HCEC 1CT (cell line): ENCODE results near the gene ULBP2.
"Not testable (repeated sequence)": the region's sequence is repeated elsewhere in the genome, so short reads cannot be mapped to it uniquely, and the experiment has no call there.

ENCODE experiments used
- DNase-seq: peaks from one replicate; pipeline ENCODE4 v3.0.0-alpha.2; 2017

ULBP2 gene

GRCh38 chr6:149951626-149952025 lies 9.8 kb downstream of the ULBP2 start:
- DNase-seq, result no peak

GRCh38 chr6:149953390-149953789 lies 11.6 kb downstream of the ULBP2 start:
- DNase-seq, result peak; percentile 3

GRCh38 chr6:149953934-149954327 lies 12.1 kb downstream of the ULBP2 start:
- DNase-seq, result not testable (repeated sequence)

GRCh38 chr6:149954328-149954983 lies 12.6 kb downstream of the ULBP2 start:
- not testable (repeated sequence) for DNase-seq

- not testable (repeated sequence) for DNase-seq
Observed at GRCh38 chr6:149954984-149955653, 13.3 kb downstream of the ULBP2 start.

- DNase-seq, result not testable (repeated sequence)
Observed at GRCh38 chr6:149955654-149956317, 14.0 kb downstream of the ULBP2 start.

GRCh38 chr6:149958124-149958523 lies 16.3 kb downstream of the ULBP2 start:
- DNase-seq, result not testable (repeated sequence)

GRCh38 chr6:149959806-149960205 lies 18.0 kb downstream of the ULBP2 start:
- DNase-seq, result not testable (repeated sequence)

- no peak for DNase-seq
Observed at GRCh38 chr6:149960488-149960887, 18.7 kb downstream of the ULBP2 start.

- DNase-seq, result peak; percentile 7
Observed at GRCh38 chr6:149961728-149962425, 20.1 kb downstream of the ULBP2 start.

- DNase-seq, result no peak
Observed at GRCh38 chr6:149962461-149963211, 20.8 kb downstream of the ULBP2 start.

GRCh38 chr6:149963212-149963461 lies 21.3 kb downstream of the ULBP2 start:
- peak; percentile 24 for DNase-seq

GRCh38 chr6:149963462-149964307 lies 21.9 kb downstream of the ULBP2 start, which contains the start of gene ULBP1:
ULBP1 (plus strand) TSS chr6:149963943; CDS start chr6:149964050, 107 bp downstream.
- DNase-seq, result peak; percentile 71

- DNase-seq, result no peak
Observed at GRCh38 chr6:149964308-149965193, 22.7 kb downstream of the ULBP2 start.

GRCh38 chr6:149965194-149966020 lies 23.6 kb downstream of the ULBP2 start:
- DNase-seq, result no peak

- not testable (repeated sequence) for DNase-seq
Observed at GRCh38 chr6:149966319-149966718, 24.5 kb downstream of the ULBP2 start.

GRCh38 chr6:149967591-149967990 lies 25.8 kb downstream of the ULBP2 start:
- DNase-seq, result no peak

GRCh38 chr6:149967999-149968398 lies 26.2 kb downstream of the ULBP2 start:
- not testable (repeated sequence) for DNase-seq

GRCh38 chr6:149968909-149969308 lies 27.1 kb downstream of the ULBP2 start:
- DNase-seq, result not testable (repeated sequence)

GRCh38 chr6:149969635-149970034 lies 27.8 kb downstream of the ULBP2 start:
- DNase-seq, result no peak
